Smooth muscle cell (in vitro differentiated cells): Measurements from ENCODE around the gene PTCH2. TPM values are rescaled to one million over a fixed set of nuclear protein-coding genes. Genes with fewer than 3 reads are reported as not detected.

Source experiments
- DNase-seq: peaks from one replicate; lab custom pipeline; 2025; ENCODE audit not compliant: unreplicated experiment; lab: John Stamatoyannopoulos, UW
- H2AFZ ChIP-seq: fragments of 200-600 bp; sonication (generic); 2 replicates; pipeline ENCODE4 v1.6.0; 2016; ENCODE audit warnings: antibody characterized with exemption, low read depth, mild to moderate bottlenecking
- H3F3A ChIP-seq: fragments of 200-600 bp; sonication (generic); 2 replicates; pipeline ENCODE4 v1.6.0; 2017; ENCODE audit warnings: antibody characterized with exemption, low read depth
- H3K27ac ChIP-seq: fragments of 200-600 bp; sonication (generic); 2 replicates; pipeline ENCODE4 v1.5.1; 2016; ENCODE audit warnings: low read depth, mild to moderate bottlenecking
- H3K27me3 ChIP-seq: fragments of 200-600 bp; sonication (generic); 2 replicates; pipeline ENCODE4 v1.6.1; 2016; ENCODE audit warnings: low read depth, mild to moderate bottlenecking
- H3K36me3 ChIP-seq: fragments of 200-600 bp; sonication (generic); 2 replicates; pipeline ENCODE4 v1.5.1; 2016; ENCODE audit warnings: low read depth
- H3K4me1 ChIP-seq: fragments of 200-600 bp; sonication (generic); 2 replicates; pipeline ENCODE4 v1.5.1; 2016; ENCODE audit warnings: low read depth
- H3K4me2 ChIP-seq: fragments of 200-600 bp; sonication (generic); 2 replicates; pipeline ENCODE4 v1.6.0; 2016; ENCODE audit warnings: mild to moderate bottlenecking
- H3K4me3 ChIP-seq: fragments of 200-600 bp; sonication (generic); 2 replicates; pipeline ENCODE4 v1.5.1; 2016; ENCODE audit warnings: mild to moderate bottlenecking
- H3K79me2 ChIP-seq: fragments of 200-600 bp; sonication (generic); 2 replicates; pipeline ENCODE4 v1.6.0; 2016; ENCODE audit warnings: low read depth, mild to moderate bottlenecking
- H3K9ac ChIP-seq: fragments of 200-600 bp; sonication (generic); 2 replicates; pipeline ENCODE4 v1.6.0; 2016; ENCODE audit warnings: low read depth
- H3K9me3 ChIP-seq: fragments of 200-600 bp; sonication (generic); replicated peaks from 2 replicates; pipeline ENCODE4 v1.5.1; 2016; ENCODE audit warnings: low read depth
- H4K20me1 ChIP-seq: fragments of 200-600 bp; sonication (generic); 2 replicates; pipeline ENCODE4 v1.6.0; 2016; ENCODE audit warnings: low read depth
- CTCF ChIP-seq: fragments of 200-600 bp; sonication (generic); IDR thresholded peaks from 2 replicates; pipeline ENCODE4 v1.5.1; 2017; ENCODE audit warnings: borderline replicate concordance, mild to moderate bottlenecking, antibody characterized with exemption; ENCODE audit not compliant: insufficient read depth, poor library complexity, severe bottlenecking
- WGBS: methylation state at CpG from one replicate; pipeline ENCODE4 v1.1.7; 2016; ENCODE audit warnings: low lambda C conversion rate; 5-methylcytosine and 5-hydroxymethylcytosine counted together
- polyA plus RNA-seq: library from polyadenylated mRNA; unstranded; fragments of >200 nt; fragmentation: Nextera tagmentation; extraction: Ambion mirVana; gene quantifications from 2 replicates; pipeline ENCODE4 v1.2.1, GENCODE V29; 2016
- total RNA-seq: library from RNA; depleted of rRNA; stranded (reverse); fragments of >200 nt; gene quantifications from 2 replicates; pipeline ENCODE4 v1.2.3, GENCODE V29; 2014

The PTCH2 gene
- total and polyA plus RNA-seq, 2 experiments from 2014 or later = 0.43 TPM; not detected in 1

- Histone ChIP-seq H3K36me3 (no peaks in the 10 kb centered on the region), H3K27ac (no peak overlapping the region), H4K20me1 (peaks cover 23% of the 10 kb centered on the region), H3K4me2 (peak overlapping the region; percentile 95), H3K4me3 (peak overlapping the region; percentile 53), H3K9me3 (no peaks in the 10 kb centered on the region), H2AFZ (peak overlapping the region; percentile 72), H3K9ac (no peak overlapping the region), H3K27me3 (no peaks in the 10 kb centered on the region), H3K79me2 (no peaks in the 10 kb centered on the region), H3K4me1 (peaks cover 12% of the 10 kb centered on the region), H3F3A (peaks cover 14% of the 10 kb centered on the region)
- TF ChIP-seq CTCF = no peak
- WGBS = 72% methylated on average over 8 of the region's 8 CpGs
- DNase-seq = no peak
Observed at GRCh38 chr1:44783697-44784093, 59.4 kb downstream of the PTCH2 start.

GRCh38 chr1:44780583-44781121 is 62.4 kb downstream of the PTCH2 start:
- no peaks in the 10 kb centered on the region for H3K27me3 ChIP-seq
- no peak overlapping the region for H2AFZ ChIP-seq
- WGBS = 95% methylated on average over 14 of the region's 14 CpGs
- no peak overlapping the region for H3K4me2 ChIP-seq
- peaks cover 29% of the 10 kb centered on the region for H3K79me2 ChIP-seq
- TF ChIP-seq CTCF = no peak
- no peak for DNase-seq
- no peaks in the 10 kb centered on the region for H3K9me3 ChIP-seq
- H3K9ac ChIP-seq = no peak overlapping the region
- H3K27ac ChIP-seq = no peak overlapping the region
- H3F3A ChIP-seq = peaks cover 28% of the 10 kb centered on the region
- no peak overlapping the region for H3K4me3 ChIP-seq
- H3K4me1 ChIP-seq = peaks cover 20% of the 10 kb centered on the region
- H4K20me1 ChIP-seq = peaks cover 52% of the 10 kb centered on the region
- H3K36me3 ChIP-seq = no peaks in the 10 kb centered on the region

- no peak overlapping the region for H3K9ac ChIP-seq
- H2AFZ ChIP-seq = no peak overlapping the region
- peaks cover 52% of the 10 kb centered on the region for H4K20me1 ChIP-seq
- H3K27me3 ChIP-seq = no peaks in the 10 kb centered on the region
- peaks cover 22% of the 10 kb centered on the region for H3F3A ChIP-seq
- H3K4me3 ChIP-seq = no peak overlapping the region
- H3K27ac ChIP-seq = no peak overlapping the region
- H3K4me2 ChIP-seq = no peak overlapping the region
- H3K79me2 ChIP-seq = peaks cover 32% of the 10 kb centered on the region
- H3K36me3 ChIP-seq = no peaks in the 10 kb centered on the region
- H3K9me3 ChIP-seq = no peaks in the 10 kb centered on the region
- TF ChIP-seq CTCF = no peak
- peaks cover 17% of the 10 kb centered on the region for H3K4me1 ChIP-seq
- WGBS = 100% methylated on average over 6 of the region's 6 CpGs
- DNase-seq = no peak
Observed at GRCh38 chr1:44778705-44779576, 64.1 kb downstream of the PTCH2 start.
